ENCODE data around the gene ARHGAP26. TPM values are rescaled to one million over a fixed set of nuclear protein-coding genes. Genes with fewer than 3 reads are reported as not detected.

Gene ARHGAP26
- total and polyA plus RNA-seq, 2 experiments from 2014 or later, result 9.5 to 16.8 TPM

- Histone ChIP-seq H4K20me1 (replicated peaks; ENCODE audit: insufficient read depth) (no peaks in the 10 kb centered on the region), H3K36me3 (ENCODE audit: insufficient read depth) (no peaks in the 10 kb centered on the region), H3K4me1 (ENCODE audit: insufficient read depth) (peaks cover 11% of the 10 kb centered on the region), H3F3A (replicated peaks; ENCODE audit: low read depth) (no peaks in the 10 kb centered on the region), H3K79me2 (replicated peaks; ENCODE audit: insufficient read depth) (no peaks in the 10 kb centered on the region), H3K9me2 (ENCODE audit: insufficient read depth) (peaks cover 6% of the 10 kb centered on the region; the same call in 1 of the 2 replicates), H3K27ac (ENCODE audit: low read depth) (no peak overlapping the region), H3K4me2 (no peak overlapping the region), H3K4me3 (no peak overlapping the region), H2AFZ (no peak overlapping the region), H3K27me3 (ENCODE audit: insufficient read depth) (no peaks in the 10 kb centered on the region)
- peaks cover 11% of the 10 kb centered on the region; the same call in 2 of the 3 replicates for H3K4me1 Mint-ChIP-seq
- no peaks in the 10 kb centered on the region for H3K9me3 Mint-ChIP-seq
- DNase-seq (ENCODE audit: low spot score), result no peak
- peaks cover 4% of the 10 kb centered on the region; the same call in 2 of the 3 replicates for H3K36me3 Mint-ChIP-seq (ENCODE audit: low read depth)
- no peak for TF ChIP-seq CTCF (conservative IDR thresholded peaks at IDR 0.05; ENCODE audit: low read depth in 2 of 2)
- no peak for TF ChIP-seq EZH2phosphoT487 (IDR thresholded peaks at IDR 0.05; ENCODE audit: unreplicated experiment)
- no peak for TF ChIP-seq JUNB (IDR thresholded peaks at IDR 0.05; ENCODE audit: unreplicated experiment)
- TF ChIP-seq REST (IDR thresholded peaks at IDR 0.05; ENCODE audit: unreplicated experiment), result no peak
- TF ChIP-seq STAT1 (IDR thresholded peaks at IDR 0.05; ENCODE audit: unreplicated experiment), result no peak
- no peak for TF ChIP-seq EZH2 (IDR thresholded peaks at IDR 0.05; ENCODE audit: low read depth, unreplicated experiment)
- TF ChIP-seq ZNF462 (CRISPR knock-in tag; IDR thresholded peaks at IDR 0.05), result no peak
- TF ChIP-seq POLR2AphosphoS5 (IDR thresholded peaks at IDR 0.05; ENCODE audit: low read depth), result no peak
- no peak for TF ChIP-seq ZNF331 (CRISPR knock-in tag; IDR thresholded peaks at IDR 0.05; ENCODE audit: low read depth)
- TF ChIP-seq NANOG (IDR thresholded peaks at IDR 0.05; ENCODE audit: borderline replicate concordance), result no peak
- no peak for TF ChIP-seq ETS1 (IDR thresholded peaks at IDR 0.05)
- TF ChIP-seq CREB1 (CRISPR knock-in tag; IDR thresholded peaks at IDR 0.05; ENCODE audit: low read depth), result no peak
- no peak for TF ChIP-seq ZNF114 (CRISPR knock-in tag; IDR thresholded peaks at IDR 0.05)
- no peak overlapping the region for H3K27ac Mint-ChIP-seq
- no peak overlapping the region for H3K4me3 Mint-ChIP-seq
- ATAC-seq, result no peak
- H3K27me3 Mint-ChIP-seq (ENCODE audit: insufficient read depth, low read depth, poor library complexity), result peaks cover 3% of the 10 kb centered on the region
Measured at GRCh38 chr5:143084407-143084806, 314.2 kb downstream of the ARHGAP26 start.

Data from GM23338 (cell line).